ENCODE data around the gene ERBB2. TPM values are rescaled to one million over a fixed set of nuclear protein-coding genes. Genes with fewer than 3 reads are reported as not detected.

ERBB2 gene
- total and polyA plus RNA-seq, 2 experiments from 2014 or later, result 46.2 to 196 TPM

GRCh38 chr17:39765766-39766165 lies 65.9 kb downstream of the ERBB2 start (continued):
- TF ChIP-seq REST (IDR thresholded peaks at IDR 0.05; ENCODE audit: unreplicated experiment), result no peak
- no peak for TF ChIP-seq NANOG (IDR thresholded peaks at IDR 0.05; ENCODE audit: borderline replicate concordance)
- no peak for TF ChIP-seq ZNF114 (CRISPR knock-in tag; IDR thresholded peaks at IDR 0.05)
- no peak for TF ChIP-seq EZH2 (IDR thresholded peaks at IDR 0.05; ENCODE audit: low read depth, unreplicated experiment)
- TF ChIP-seq POLR2AphosphoS5 (IDR thresholded peaks at IDR 0.05; ENCODE audit: low read depth), result no peak
- TF ChIP-seq JUNB (IDR thresholded peaks at IDR 0.05; ENCODE audit: unreplicated experiment), result no peak
- TF ChIP-seq, protein P1, sequence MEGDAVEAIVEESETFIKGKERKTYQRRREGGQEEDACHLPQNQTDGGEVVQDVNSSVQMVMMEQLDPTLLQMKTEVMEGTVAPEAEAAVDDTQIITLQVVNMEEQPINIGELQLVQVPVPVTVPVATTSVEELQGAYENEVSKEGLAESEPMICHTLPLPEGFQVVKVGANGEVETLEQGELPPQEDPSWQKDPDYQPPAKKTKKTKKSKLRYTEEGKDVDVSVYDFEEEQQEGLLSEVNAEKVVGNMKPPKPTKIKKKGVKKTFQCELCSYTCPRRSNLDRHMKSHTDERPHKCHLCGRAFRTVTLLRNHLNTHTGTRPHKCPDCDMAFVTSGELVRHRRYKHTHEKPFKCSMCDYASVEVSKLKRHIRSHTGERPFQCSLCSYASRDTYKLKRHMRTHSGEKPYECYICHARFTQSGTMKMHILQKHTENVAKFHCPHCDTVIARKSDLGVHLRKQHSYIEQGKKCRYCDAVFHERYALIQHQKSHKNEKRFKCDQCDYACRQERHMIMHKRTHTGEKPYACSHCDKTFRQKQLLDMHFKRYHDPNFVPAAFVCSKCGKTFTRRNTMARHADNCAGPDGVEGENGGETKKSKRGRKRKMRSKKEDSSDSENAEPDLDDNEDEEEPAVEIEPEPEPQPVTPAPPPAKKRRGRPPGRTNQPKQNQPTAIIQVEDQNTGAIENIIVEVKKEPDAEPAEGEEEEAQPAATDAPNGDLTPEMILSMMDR (conservative IDR thresholded peaks at IDR 0.05; ENCODE audit: low read depth in 2 of 2), result no peak
- TF ChIP-seq ETS1 (IDR thresholded peaks at IDR 0.05), result no peak
- TF ChIP-seq STAT1 (IDR thresholded peaks at IDR 0.05; ENCODE audit: unreplicated experiment), result no peak
- no peak for TF ChIP-seq EZH2phosphoT487 (IDR thresholded peaks at IDR 0.05; ENCODE audit: unreplicated experiment)

- no peak for TF ChIP-seq EZH2phosphoT487 (IDR thresholded peaks at IDR 0.05; ENCODE audit: unreplicated experiment)
- TF ChIP-seq, protein P1 (conservative IDR thresholded peaks at IDR 0.05; ENCODE audit: low read depth in 2 of 2), result no peak
- TF ChIP-seq POLR2AphosphoS5 (IDR thresholded peaks at IDR 0.05; ENCODE audit: low read depth), result no peak
- no peak for TF ChIP-seq JUNB (IDR thresholded peaks at IDR 0.05; ENCODE audit: unreplicated experiment)
- no peak for TF ChIP-seq ETS1 (IDR thresholded peaks at IDR 0.05)
- TF ChIP-seq CREB1 (CRISPR knock-in tag; IDR thresholded peaks at IDR 0.05; ENCODE audit: low read depth), result no peak
- H3K36me3 ChIP-seq (ENCODE audit: insufficient read depth), result no peaks in the 10 kb centered on the region
- H3K4me2 ChIP-seq, result no peak overlapping the region
- H3K4me1 ChIP-seq (ENCODE audit: insufficient read depth), result no peaks in the 10 kb centered on the region
- DNase-seq (ENCODE audit: low spot score) (no peak), ATAC-seq (no peak)
- no peaks in the 10 kb centered on the region; the same call in 1 of the 2 replicates for H4K20me1 ChIP-seq (replicated peaks; ENCODE audit: insufficient read depth)
- no peaks in the 10 kb centered on the region for H3K9me2 ChIP-seq (ENCODE audit: insufficient read depth)
- no peak overlapping the region for H3K27ac ChIP-seq (ENCODE audit: low read depth)
- H3K4me3 ChIP-seq, result no peak overlapping the region
- no peaks in the 10 kb centered on the region for H3K9me3 Mint-ChIP-seq
- no peaks in the 10 kb centered on the region for H3K36me3 Mint-ChIP-seq (ENCODE audit: low read depth)
- no peak overlapping the region for H3K27ac Mint-ChIP-seq
- peaks cover 5% of the 10 kb centered on the region for H3K27me3 Mint-ChIP-seq (ENCODE audit: insufficient read depth, low read depth, poor library complexity)
- H3F3A ChIP-seq (replicated peaks; ENCODE audit: low read depth), result no peaks in the 10 kb centered on the region
- H3K27me3 ChIP-seq (ENCODE audit: insufficient read depth), result no peaks in the 10 kb centered on the region
- H2AFZ ChIP-seq, result no peak overlapping the region
- H3K4me3 Mint-ChIP-seq, result no peak overlapping the region
- peaks cover 4% of the 10 kb centered on the region for H3K4me1 Mint-ChIP-seq
- H3K79me2 ChIP-seq (replicated peaks; ENCODE audit: insufficient read depth), result no peaks in the 10 kb centered on the region
Observed at GRCh38 chr17:39767147-39767546, 67.3 kb downstream of the ERBB2 start.

Measured in GM23338 (cell line).